ENCODE measurements around the gene SIRPB2. TPM values are rescaled to one million over a fixed set of nuclear protein-coding genes. Genes with fewer than 3 reads are reported as not detected.

The SIRPB2 gene
- total RNA-seq, 1 experiment from 2014 or later = not detected

DNA sequence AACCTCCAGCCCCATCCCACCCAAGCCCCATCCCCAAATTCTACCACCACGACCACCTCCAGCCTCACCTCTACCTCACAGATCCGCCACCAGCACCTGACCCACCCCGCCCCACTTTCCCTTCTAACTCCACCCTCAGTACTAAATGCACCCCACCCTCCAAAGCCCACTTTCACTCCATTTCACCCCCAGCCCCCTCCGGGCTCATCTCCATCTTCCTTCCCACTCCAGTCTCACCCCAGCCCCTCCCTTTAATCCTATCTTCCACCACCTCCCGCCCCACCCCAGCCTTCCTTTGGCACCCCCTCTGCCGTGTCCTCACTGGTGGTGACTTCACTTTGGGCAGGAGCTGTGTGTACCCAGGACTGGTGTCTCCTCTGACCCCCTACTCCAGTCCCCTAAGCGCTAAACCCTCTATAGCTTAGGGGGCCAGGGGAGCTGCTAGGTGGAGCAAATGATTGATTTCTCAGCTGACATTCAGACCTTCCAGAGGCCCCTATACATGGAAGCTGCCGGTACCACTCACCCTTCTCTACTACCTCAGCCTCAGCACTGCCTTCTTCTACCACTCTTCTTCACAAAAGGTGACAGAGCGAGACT lies 21.8 kb downstream of the SIRPB2 start:
- Histone ChIP-seq H2BK5ac (ENCODE audit: insufficient read length, low read length) (no peak overlapping the region), H3K79me1 (ENCODE audit: insufficient read depth, low read depth, low read length, poor library complexity, severe bottlenecking) (peaks cover 14% of the 10 kb centered on the region), H3K4ac (ENCODE audit: low read depth, low read length) (no peak overlapping the region), H2AFZ (ENCODE audit: low read length) (no peak overlapping the region), H2BK15ac (ENCODE audit: low read depth, low read length) (no peak overlapping the region), H3K9ac (ENCODE audit: extremely low read depth, insufficient read length, low read length) (no peak overlapping the region), H3K18ac (ENCODE audit: insufficient read length, low read depth, low read length) (no peak overlapping the region), H3K27ac (ENCODE audit: insufficient read length, low read depth, low read length) (no peak overlapping the region), H2BK12ac (ENCODE audit: insufficient read length, low read depth, low read length) (no peak overlapping the region), H4K8ac (replicated peaks; ENCODE audit: insufficient read length, low read depth, low read length) (no peak overlapping the region), H3K23ac (ENCODE audit: insufficient read length, low read depth, low read length) (no peak overlapping the region), H3K23me2 (ENCODE audit: insufficient read length, low read depth, low read length, poor library complexity, severe bottlenecking) (peaks cover 7% of the 10 kb centered on the region), H3T11ph (ENCODE audit: low read length) (no peak overlapping the region), H2BK120ac (ENCODE audit: low read depth, low read length, poor library complexity, severe bottlenecking) (no peak overlapping the region), H3K79me2 (ENCODE audit: insufficient read depth, low read length) (peaks cover 12% of the 10 kb centered on the region; the same call in 1 of the 2 replicates), H3K4me2 (ENCODE audit: insufficient read depth, insufficient read length, low read length) (no peak overlapping the region), H4K20me1 (ENCODE audit: control insufficient read depth, insufficient read depth, insufficient read length) (no peaks in the 10 kb centered on the region), H2BK20ac (ENCODE audit: low read depth, low read length, poor library complexity, severe bottlenecking) (no peak overlapping the region), H3K9me3 (ENCODE audit: control insufficient read depth, low read depth, low read length) (no peaks in the 10 kb centered on the region), H4K5ac (ENCODE audit: insufficient read length, low read depth, low read length) (no peak overlapping the region), H3K56ac (ENCODE audit: insufficient read length, low read depth, low read length) (no peak overlapping the region), H4K91ac (ENCODE audit: insufficient read length, low read depth, low read length) (no peak overlapping the region), H3K27me3 (ENCODE audit: insufficient read depth, low read length) (no peaks in the 10 kb centered on the region), H2AK5ac (ENCODE audit: insufficient read length, low read length) (no peak overlapping the region), H3K14ac (ENCODE audit: insufficient read depth, low read length) (no peak overlapping the region), H3K4me1 (ENCODE audit: insufficient read depth, low read length) (no peaks in the 10 kb centered on the region; the same call in 1 of the 2 replicates)
- peaks cover 5% of the 10 kb centered on the region for H3K27me3 Mint-ChIP-seq (ENCODE audit: low read depth)
- whole genome bisulfite sequencing (ENCODE audit: extremely low coverage, insufficient read length, low lambda C conversion rate) = no CpG with 5 or more reads among the region's 9 CpGs
- no peak for DNase-seq
- peaks cover 0 to 6% (median under 1%) of the 10 kb centered on the region in 3 experiments; a peak in 4 of 7 replicates for H3K36me3 Mint-ChIP-seq (ENCODE audit: insufficient read depth in 1 of 3, low read depth in 3 of 3)
- peaks cover 35 to 40% of the 10 kb centered on the region in 2 experiments for H3K4me1 Mint-ChIP-seq
- peak overlapping the region in 1 of 3 experiments; percentile 23; a peak in 1 of 7 replicates for H3K27ac Mint-ChIP-seq
- no peak overlapping the region for H3K4me3 Mint-ChIP-seq
- H3K9me3 Mint-ChIP-seq = no peaks in the 10 kb centered on the region; a peak in 1 of 5 replicates
- TF ChIP-seq, protein P1, sequence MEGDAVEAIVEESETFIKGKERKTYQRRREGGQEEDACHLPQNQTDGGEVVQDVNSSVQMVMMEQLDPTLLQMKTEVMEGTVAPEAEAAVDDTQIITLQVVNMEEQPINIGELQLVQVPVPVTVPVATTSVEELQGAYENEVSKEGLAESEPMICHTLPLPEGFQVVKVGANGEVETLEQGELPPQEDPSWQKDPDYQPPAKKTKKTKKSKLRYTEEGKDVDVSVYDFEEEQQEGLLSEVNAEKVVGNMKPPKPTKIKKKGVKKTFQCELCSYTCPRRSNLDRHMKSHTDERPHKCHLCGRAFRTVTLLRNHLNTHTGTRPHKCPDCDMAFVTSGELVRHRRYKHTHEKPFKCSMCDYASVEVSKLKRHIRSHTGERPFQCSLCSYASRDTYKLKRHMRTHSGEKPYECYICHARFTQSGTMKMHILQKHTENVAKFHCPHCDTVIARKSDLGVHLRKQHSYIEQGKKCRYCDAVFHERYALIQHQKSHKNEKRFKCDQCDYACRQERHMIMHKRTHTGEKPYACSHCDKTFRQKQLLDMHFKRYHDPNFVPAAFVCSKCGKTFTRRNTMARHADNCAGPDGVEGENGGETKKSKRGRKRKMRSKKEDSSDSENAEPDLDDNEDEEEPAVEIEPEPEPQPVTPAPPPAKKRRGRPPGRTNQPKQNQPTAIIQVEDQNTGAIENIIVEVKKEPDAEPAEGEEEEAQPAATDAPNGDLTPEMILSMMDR (conservative IDR thresholded peaks at IDR 0.05) = no peak
